Activated naive CD8-positive, alpha-beta T cell treated with anti-CD3 and anti-CD28 coated beads, Interleukin-2, amount 50 U/mL, for 16 hours (primary cell): ENCODE data around the gene KLRK1.
"Not testable (repeated sequence)": the region's sequence is repeated elsewhere in the genome, so short reads cannot be mapped to it uniquely, and the experiment has no call there.

Source experiments
- DNase-seq: peaks from one replicate; pipeline ENCODE4 v3.0.0-alpha.2; 2020; ENCODE audit warnings: low read depth, low spot score

The KLRK1 gene

GRCh38 chr12:10389904-10390303 lies at the start of gene KLRK1:
TSS of gene KLRK1 (minus strand) at chr12:10390041. CDS start at chr12:10388810, 1,231 bp downstream.
- DNase-seq = no peak

GRCh38 chr12:10437601-10438000 lies 47.8 kb upstream of the KLRK1 start:
- not testable (repeated sequence) for DNase-seq

DNA sequence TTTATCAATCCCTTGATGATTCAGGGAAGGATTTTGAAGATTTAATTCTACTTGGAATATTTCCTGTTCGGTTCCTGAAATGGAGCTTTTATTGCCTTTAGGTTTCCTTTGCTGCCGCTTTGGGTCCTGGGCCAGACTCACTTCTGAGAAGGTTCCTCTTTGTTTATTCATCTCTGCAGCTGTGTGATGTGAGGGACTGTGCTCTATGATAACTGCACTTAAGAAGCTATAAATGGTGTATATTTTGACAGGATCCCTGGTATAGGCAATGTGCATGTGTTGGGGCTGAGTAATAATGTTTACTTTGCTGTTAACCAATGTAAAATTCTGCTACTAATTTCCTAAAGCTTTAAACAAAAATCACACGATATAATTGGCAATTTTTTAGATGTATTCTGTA lies 46.0 kb upstream of the KLRK1 start, which contains the start of gene KLRC2:
TSS of gene KLRC2 (minus strand) at position 195 of the 400 bp plus-strand sequence. CDS start at position 171, 24 bp downstream.
- DNase-seq = not testable (repeated sequence)

- DNase-seq = not testable (repeated sequence)
These were observed 40.8 kb upstream of the KLRK1 start for GRCh38 chr12:10430623-10431022.

- DNase-seq = not testable (repeated sequence)
These were observed 36.1 kb upstream of the KLRK1 start for GRCh38 chr12:10425938-10426337.

GRCh38 chr12:10424260-10424899 lies 34.5 kb upstream of the KLRK1 start:
- not testable (repeated sequence) for DNase-seq

- not testable (repeated sequence) for DNase-seq
These were observed 32.3 kb upstream of the KLRK1 start for GRCh38 chr12:10422159-10422558.

GRCh38 chr12:10420334-10420733 lies 30.5 kb upstream of the KLRK1 start, which contains the start of gene KLRC3:
TSS of gene KLRC3 (minus strand) at chr12:10420595. CDS start at chr12:10420550, 45 bp downstream.
- not testable (repeated sequence) for DNase-seq

GRCh38 chr12:10409392-10409791 lies 19.6 kb upstream of the KLRK1 start, which contains the start of gene KLRC4:
TSS of gene KLRC4 (minus strand) at chr12:10409757. CDS start at chr12:10409575, 182 bp downstream.
- DNase-seq = no peak

GRCh38 chr12:10408842-10409241 lies 19.0 kb upstream of the KLRK1 start:
- DNase-seq = no peak

DNA sequence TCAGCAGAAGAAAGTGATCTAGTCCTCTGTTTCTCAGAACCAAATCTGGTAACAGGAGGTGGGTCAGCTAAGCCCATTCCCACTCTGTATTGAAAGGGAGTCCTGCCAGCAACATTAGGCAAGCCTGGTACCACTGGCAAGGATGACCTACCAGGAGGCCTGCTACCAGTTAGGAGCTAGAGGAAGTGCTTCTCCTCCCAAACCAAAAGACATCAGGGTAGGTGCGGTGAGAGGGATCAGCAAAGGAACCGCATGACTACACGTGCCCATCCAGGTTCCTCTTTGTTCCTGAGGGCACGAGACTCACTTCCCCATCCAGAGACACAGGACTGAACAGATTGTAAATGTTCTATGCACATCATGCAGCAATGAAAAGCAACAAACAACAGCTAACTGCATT lies 16.9 kb upstream of the KLRK1 start:
- no peak for DNase-seq

GRCh38 chr12:10405294-10405693 lies 15.5 kb upstream of the KLRK1 start:
- no peak for DNase-seq

DNA sequence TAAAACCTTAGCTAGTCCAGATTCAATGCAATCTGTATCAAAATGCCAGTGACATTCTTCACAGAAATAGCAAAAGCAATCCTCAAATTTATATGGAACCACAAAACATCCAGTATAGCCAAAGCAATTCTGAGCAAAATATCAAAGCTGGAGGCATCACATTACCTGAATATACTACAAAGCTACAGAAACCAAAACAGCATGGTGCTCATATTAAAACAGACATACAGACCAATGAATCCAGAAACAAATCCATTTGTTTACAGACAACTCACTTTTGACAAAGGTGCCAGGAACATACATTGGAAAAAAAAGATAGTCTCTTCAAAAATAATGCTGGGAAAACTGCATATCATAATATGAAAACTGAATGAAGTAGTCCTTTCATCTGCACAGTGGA lies 15.0 kb upstream of the KLRK1 start:
- DNase-seq = no peak

DNA sequence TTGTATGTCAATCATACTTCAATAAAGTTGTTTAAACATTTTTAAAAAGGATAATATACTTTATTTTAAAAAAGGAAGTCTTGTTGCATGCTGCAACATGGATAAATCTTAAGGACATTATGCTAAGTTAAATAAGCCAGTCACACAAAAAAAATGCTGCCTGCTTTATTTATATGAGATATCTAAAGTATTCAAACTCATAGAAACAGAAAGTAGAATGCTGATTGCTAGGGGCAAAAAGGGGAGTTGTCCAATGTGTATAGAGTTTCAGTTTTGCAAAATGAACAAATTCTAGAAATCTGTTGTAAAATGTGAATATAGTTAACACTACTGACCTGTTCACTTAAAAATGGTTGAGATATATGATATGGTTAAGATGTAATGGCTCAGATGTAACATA lies 11.0 kb upstream of the KLRK1 start:
- DNase-seq = no peak

- no peak for DNase-seq
These were observed 8.3 kb upstream of the KLRK1 start for GRCh38 chr12:10398168-10398567.

DNA sequence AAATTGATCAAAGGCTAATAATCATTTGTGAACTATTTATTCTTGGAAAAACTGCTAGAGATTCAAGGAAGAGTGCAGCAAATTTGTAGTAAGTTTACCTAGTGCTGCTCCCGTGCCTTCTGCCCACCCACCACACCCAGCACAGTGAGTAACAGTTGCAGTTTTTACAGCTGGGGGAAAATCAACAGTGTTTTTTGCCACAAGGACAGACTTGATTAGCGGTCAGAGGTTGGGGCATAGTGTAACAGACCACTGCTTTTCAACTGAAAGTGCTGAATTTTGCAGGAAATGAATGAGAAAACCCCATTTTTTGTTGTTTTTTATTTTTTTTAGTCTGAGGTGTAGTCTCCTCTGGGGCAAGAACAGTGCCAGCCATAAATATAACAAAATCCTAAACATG lies 7.5 kb upstream of the KLRK1 start:
- DNase-seq = no peak

DNA sequence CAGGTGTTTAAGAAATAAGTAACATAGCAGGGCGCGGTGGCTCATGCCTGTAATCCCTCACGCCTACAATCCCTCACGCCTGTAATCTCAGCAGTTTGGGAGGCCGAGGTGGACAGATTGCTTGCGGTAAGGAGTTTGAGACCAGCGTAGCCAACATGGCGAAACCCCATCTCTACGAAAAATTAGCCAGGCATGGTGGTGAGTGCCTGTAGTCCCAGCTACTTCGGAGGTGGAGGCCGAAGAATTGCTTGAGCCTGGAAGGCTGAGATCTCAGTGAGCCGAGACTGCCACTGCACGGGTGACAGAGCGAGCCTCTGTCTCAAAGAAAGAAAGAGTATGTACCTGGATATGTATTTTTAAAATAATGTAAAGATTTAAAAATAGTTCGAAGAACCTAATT lies 6.3 kb upstream of the KLRK1 start:
- DNase-seq = not testable (repeated sequence)

DNA sequence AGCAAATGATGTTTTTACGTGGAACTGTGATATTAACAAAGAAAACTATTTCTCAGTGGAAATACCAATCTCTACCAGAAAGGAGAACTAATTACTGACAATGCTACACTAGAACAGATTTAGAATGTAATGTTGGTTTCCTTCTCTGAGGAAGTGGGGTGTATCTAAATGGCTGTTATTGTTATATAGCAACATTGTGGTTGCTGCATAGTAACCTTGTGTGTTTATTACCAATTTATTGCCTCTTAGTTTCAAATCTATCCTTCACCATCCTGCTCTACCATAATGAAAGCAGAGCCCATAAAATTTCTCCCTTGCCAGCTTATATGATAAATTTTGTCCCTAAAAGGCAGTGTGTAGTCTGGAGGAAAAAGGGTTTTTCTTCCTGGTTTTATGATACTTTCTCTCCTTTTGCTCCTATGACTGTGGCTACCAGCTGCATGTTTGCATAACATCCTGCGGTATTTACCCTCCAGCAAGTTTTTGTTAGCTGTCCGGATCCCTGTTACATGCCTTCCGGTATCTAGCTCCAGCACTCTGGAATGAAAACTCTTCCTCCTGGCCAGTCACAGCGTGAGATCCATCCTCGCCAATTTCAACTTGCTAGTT lies 5.7 kb upstream of the KLRK1 start:
- DNase-seq = no peak

- not testable (repeated sequence) for DNase-seq
These were observed 4.8 kb upstream of the KLRK1 start for GRCh38 chr12:10394531-10395152.

DNA sequence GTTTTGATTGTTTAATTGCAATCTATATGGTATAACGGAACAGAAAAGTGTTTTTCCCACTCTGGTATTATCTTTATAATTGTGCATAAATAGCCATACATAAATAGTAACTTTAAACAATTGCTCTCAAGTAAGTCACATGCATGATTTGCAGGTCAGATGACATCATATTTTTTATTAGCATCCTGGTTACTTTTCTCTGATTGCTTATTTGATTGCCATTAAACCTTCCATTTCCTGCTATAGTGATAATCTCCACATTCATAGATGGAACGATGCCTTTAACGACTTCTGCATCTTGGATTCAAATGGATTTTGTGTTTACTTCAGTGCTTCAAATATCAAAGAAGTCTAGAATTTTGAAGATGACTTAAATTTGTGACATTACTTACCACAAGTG lies 3.5 kb upstream of the KLRK1 start:
- no peak for DNase-seq

DNA sequence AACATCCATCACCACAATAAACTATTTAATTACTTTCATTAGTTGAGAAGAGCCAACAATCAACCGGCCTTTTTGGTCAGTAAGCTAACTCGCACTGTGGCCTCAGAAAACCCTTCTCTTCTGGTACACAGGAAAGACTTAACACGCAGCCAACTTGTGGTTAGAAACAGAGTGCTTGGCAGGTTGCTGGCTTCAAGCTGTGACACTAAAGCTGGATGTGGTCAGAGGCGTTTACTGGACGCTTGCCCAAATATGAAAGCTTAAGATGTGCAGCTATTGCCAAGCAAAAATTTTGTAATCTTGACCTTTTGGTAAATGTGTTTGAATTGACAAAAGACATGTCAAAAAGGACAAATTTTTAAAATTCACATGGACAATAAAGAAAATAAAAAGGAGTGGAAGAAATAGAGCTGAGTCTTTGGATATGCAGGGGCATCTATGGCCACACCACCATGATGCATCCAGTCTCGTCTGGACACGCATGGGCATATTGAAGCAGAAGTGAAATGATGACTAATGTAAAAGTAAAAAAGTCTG lies 2.6 kb upstream of the KLRK1 start:
- no peak for DNase-seq

- DNase-seq = not testable (repeated sequence)
These were observed 1.1 kb upstream of the KLRK1 start for GRCh38 chr12:10390991-10391390.
